Sigmoid colon (tissue), 7 donors: Measurements from ENCODE around the gene GABARAPL1. TPM values are rescaled to one million over a fixed set of nuclear protein-coding genes. Genes with fewer than 3 reads are reported as not detected.

Source experiments
- DNase-seq: peaks from one replicate; pipeline ENCODE4 v3.0.0-alpha.2; 2019
- H3K27ac ChIP-seq, 4 donors: fragments of 200-600 bp; sonication (generic); one replicate each; pipeline ENCODE4 v1.5.1; 2016 to 2019; ENCODE audit warnings: mild to moderate bottlenecking in 1 of 4
- H3K27me3 ChIP-seq, 3 donors: fragments of 200-600 bp; sonication (generic); one replicate each; pipeline ENCODE4 v1.5.1; 2019; ENCODE audit warnings: mild to moderate bottlenecking in 1 of 3
- H3K36me3 ChIP-seq, 4 donors: fragments of 200-600 bp; sonication (generic); one replicate each; pipeline ENCODE4 v1.5.1; 2016 to 2019
- H3K4me1 ChIP-seq, 4 donors: fragments of 200-600 bp; sonication (generic); one replicate each; pipeline ENCODE4 v1.5.1; 2017 to 2019
- H3K4me3 ChIP-seq, 4 donors: fragments of 200-600 bp; sonication (generic); one replicate each; pipeline ENCODE4 v1.5.1; 2017 to 2019; ENCODE audit warnings: mild to moderate bottlenecking in 2 of 4, moderate library complexity in 1 of 4
- H3K9me3 ChIP-seq, 4 donors: fragments of 200-600 bp in 3 of 4; sonication (generic) in 3 of 4; one replicate each; pipeline versions ENCODE4 v1.5.1 to v1.6.1; 2013 to 2019
- EP300 ChIP-seq, 4 donors: sonication (generic); formaldehyde crosslinking; IDR thresholded peaks; one replicate each; pipeline ENCODE4 v1.6.1; 2017; ENCODE audit warnings: antibody characterized with exemption in 4 of 4
- POLR2A ChIP-seq, 2 donors: fragments of 450-650 bp; IDR thresholded peaks; one replicate each; pipeline ENCODE4 v1.6.1; 2016; ENCODE audit warnings: antibody characterized with exemption in 2 of 2, mild to moderate bottlenecking in 2 of 2, moderate library complexity in 2 of 2
- POLR2AphosphoS5 ChIP-seq, 4 donors: sonication (generic); formaldehyde crosslinking; IDR thresholded peaks; one replicate each; pipeline ENCODE4 v1.6.1; 2017; ENCODE audit warnings: antibody characterized with exemption in 4 of 4
- WGBS, 2 donors: extraction: QIAGEN DNeasy Blood & Tissue Kit; methylation state at CpG; one replicate each; pipeline ENCODE4 v1.1.7; 2013; 5-methylcytosine and 5-hydroxymethylcytosine counted together
- intact Hi-C: fragments of 100-400 bp; cut with DNase I; formaldehyde crosslinking; loops from one replicate; pipeline ENCODE4 v1.15.1; 2023
- polyA plus RNA-seq, 3 donors: library from polyadenylated mRNA; stranded (reverse); fragments of 200-250 nt; gene quantifications; one replicate each; pipeline ENCODE4 v1.2.3, GENCODE V29; 2013
- total RNA-seq, 4 donors: library from RNA; depleted of rRNA; stranded (reverse); fragments of >200 nt; gene quantifications; one replicate each; pipeline ENCODE4 v1.1.0, GENCODE V29; 2016
- TF ChIP-seq, protein P1 (sequence below), 4 experiments: fragments of 450-650 bp in 3 of 4; fragments of 200-600 bp in 1 of 4; IDR thresholded peaks; one replicate each; pipeline ENCODE4 v1.5.1; 2016 to 2019; ENCODE audit warnings: antibody characterized with exemption in 4 of 4, mild to moderate bottlenecking in 3 of 4, moderate library complexity in 2 of 4
- donor health status: healthy with polysubstance abuse.
- donor health status: Bipolar disorder and iron deficiency.
- donor health status: healthy.

Gene GABARAPL1
- total and polyA plus RNA-seq, 7 donors = 38.3 to 122 (median 78.5) TPM

DNA sequence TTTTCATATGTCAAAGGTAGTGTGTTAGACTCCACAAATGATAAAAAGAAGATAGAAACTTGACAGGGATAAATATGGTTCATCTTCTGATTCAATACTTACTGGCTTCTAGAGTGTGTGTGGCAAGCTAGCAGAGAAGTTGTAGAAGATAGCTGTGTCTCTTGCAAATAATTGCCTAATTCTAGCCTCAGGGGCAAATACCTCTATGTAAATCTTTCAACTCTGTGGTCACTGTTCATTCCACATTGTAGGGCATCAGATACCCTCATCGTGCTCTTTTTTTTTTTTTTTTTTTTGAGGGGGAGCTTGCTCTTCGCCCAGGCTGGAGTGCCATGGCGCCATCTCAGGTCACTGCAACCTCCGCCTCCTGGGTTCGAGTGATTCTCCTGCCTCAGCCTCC lies 42.5 kb upstream of the GABARAPL1 start:
- TF ChIP-seq, protein P1, sequence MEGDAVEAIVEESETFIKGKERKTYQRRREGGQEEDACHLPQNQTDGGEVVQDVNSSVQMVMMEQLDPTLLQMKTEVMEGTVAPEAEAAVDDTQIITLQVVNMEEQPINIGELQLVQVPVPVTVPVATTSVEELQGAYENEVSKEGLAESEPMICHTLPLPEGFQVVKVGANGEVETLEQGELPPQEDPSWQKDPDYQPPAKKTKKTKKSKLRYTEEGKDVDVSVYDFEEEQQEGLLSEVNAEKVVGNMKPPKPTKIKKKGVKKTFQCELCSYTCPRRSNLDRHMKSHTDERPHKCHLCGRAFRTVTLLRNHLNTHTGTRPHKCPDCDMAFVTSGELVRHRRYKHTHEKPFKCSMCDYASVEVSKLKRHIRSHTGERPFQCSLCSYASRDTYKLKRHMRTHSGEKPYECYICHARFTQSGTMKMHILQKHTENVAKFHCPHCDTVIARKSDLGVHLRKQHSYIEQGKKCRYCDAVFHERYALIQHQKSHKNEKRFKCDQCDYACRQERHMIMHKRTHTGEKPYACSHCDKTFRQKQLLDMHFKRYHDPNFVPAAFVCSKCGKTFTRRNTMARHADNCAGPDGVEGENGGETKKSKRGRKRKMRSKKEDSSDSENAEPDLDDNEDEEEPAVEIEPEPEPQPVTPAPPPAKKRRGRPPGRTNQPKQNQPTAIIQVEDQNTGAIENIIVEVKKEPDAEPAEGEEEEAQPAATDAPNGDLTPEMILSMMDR (IDR thresholded peaks at IDR 0.05) = no peak
- TF ChIP-seq POLR2AphosphoS5 (IDR thresholded peaks at IDR 0.05) = no peak
- TF ChIP-seq EP300 (IDR thresholded peaks at IDR 0.05) = no peak
- no peak for TF ChIP-seq POLR2A (IDR thresholded peaks at IDR 0.05)
- intact Hi-C loops = no loop called here
- Histone ChIP-seq H3K4me1 (peaks cover 0 to 11% (median 4%) of the 10 kb centered on the region in 4 donors), H3K27ac (no peak overlapping the region), H3K27me3 (no peaks in the 10 kb centered on the region), H3K4me3 (no peak overlapping the region), H3K36me3 (no peaks in the 10 kb centered on the region), H3K9me3 (no peaks in the 10 kb centered on the region)
- DNase-seq = no peak
- 80 to 90% methylated on average over 5 of the region's 5 CpGs for WGBS, 2 donors

DNA sequence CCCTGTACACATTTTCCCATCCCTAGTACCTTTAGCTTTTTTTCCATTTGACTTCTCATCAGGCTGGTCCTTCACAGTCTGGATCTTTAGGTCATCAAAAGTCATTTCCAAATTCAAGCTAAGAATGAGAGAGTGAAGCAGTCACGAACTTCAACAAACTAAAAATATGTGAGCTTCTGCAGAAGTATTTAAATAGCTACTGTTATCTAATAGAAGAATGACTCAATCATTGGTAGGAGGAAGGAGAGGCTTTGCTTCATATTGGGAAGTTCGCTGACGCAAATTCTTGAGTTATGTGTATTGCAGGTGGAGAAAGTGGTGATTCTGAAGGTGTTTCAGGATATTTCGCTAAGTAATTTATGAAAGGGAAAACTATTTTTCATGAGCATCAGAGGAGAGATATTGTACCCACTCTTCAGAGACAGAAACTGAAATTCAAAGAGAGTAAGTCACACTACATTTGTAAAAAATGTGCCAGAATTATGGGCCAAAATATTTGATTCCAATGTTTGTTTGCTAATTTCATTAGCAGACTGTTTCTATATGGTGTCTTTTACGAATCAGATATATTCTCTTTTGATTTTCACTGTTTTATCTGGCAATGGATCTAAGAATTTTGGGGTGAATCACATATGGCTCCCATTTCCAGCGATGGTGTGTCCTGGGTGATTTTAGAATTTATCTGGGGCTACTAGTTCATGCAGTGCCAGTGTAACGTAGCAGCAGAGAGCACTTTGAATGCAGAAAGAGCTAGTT lies 40.5 kb upstream of the GABARAPL1 start, which contains the start of gene OLR1:
Gene OLR1, minus strand, starts transcription at position 160 of the 756 bp plus-strand sequence. Its CDS starts 55 bp downstream, at position 105.
- intact Hi-C loops = no loop called here
- Histone ChIP-seq H3K27ac (no peak within 1 kb of the TSS), H3K27me3 (no peaks in the 10 kb centered on the region), H3K4me1 (peaks cover 0 to 11% (median 4%) of the 10 kb centered on the region in 4 donors), H3K4me3 (no peak within 1 kb of the TSS), H3K9me3 (no peaks in the 10 kb centered on the region), H3K36me3 (no peaks in the 10 kb centered on the region)
- no peak for TF ChIP-seq POLR2AphosphoS5 (IDR thresholded peaks at IDR 0.05)
- TF ChIP-seq EP300 (IDR thresholded peaks at IDR 0.05) = no peak
- TF ChIP-seq, protein P1 (IDR thresholded peaks at IDR 0.05) = no peak
- TF ChIP-seq POLR2A (IDR thresholded peaks at IDR 0.05) = no peak
- DNase-seq = no peak
- 78 to 86% methylated on average over 7 of the region's 7 CpGs for WGBS, 2 donors

DNA sequence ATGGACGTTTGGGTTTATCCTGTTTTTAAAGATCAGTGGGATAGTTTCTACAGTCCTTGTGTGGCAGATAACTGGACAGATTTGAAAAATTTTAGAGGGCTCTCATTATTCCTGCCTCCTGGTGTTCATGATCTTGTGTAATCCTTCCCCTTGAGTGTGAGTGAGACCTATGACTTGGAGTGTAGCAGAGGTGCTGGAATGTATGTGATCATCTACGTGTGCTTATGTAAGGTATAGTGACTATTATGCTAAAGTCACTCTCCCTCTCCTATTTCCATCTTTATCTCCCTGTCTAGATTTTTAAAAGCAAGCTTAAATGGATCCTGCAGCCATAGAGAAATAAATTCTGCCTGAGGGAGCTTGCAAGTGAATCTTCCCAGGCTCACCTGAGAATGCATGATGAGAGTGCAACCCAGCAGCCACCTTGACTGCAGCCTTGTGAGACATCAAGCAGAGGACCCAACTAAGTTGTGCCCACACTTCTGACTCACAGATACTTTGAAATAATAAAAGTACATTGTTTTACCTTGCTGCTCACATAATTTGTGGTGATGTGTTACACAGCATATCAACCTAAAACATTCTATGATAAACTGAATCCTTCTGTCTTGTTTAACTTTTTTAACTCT lies 37.6 kb upstream of the GABARAPL1 start:
- Histone ChIP-seq H3K27me3 (no peaks in the 10 kb centered on the region), H3K4me3 (no peak overlapping the region), H3K36me3 (no peaks in the 10 kb centered on the region), H3K4me1 (no peaks in the 10 kb centered on the region), H3K9me3 (no peaks in the 10 kb centered on the region), H3K27ac (no peak overlapping the region)
- WGBS, 2 donors = 79 to 89% methylated on average over 2 of the region's 2 CpGs
- no peak for DNase-seq
- TF ChIP-seq EP300 (IDR thresholded peaks at IDR 0.05) (no peak), POLR2A (IDR thresholded peaks at IDR 0.05) (no peak), POLR2AphosphoS5 (IDR thresholded peaks at IDR 0.05) (no peak)
- TF ChIP-seq, protein P1 (IDR thresholded peaks at IDR 0.05) = no peak
- intact Hi-C loops = no loop called here

DNA sequence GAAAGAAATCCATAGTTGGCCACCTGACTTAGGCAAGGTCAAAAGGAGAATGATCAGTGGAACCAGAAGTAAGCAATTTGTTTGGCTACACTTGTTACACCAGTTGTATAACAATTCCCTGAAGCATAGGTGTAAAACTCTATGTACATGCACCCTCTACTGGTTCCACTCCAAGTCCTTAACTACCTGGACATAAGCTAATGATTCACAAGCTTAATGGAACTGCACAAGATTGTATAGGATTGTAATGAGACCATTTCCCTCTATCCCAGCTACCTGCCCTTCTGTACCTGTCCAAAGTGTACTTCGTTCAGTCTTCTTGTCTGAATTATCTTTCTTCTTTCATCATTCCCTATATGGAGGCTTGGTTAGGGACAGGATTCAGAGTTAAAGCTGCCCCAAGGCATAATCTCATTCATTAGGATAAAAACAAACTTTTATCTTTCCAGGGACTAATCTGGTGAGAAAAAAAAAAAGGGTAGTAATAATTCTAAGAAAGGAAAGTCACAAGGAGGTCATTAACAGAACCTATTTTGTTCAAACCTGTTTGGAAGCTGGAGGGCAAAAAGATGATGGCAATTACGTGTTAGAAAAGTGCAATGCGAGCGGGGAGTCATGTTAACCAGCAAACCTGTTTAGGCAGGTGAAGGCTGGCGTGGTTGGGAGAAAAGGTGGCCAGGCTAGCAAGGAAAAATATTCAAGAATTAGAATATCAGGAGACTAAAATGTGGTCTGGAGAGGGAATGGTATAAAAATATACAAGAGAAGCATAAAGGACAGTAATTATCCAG lies 36.6 kb upstream of the GABARAPL1 start:
- no peaks in the 10 kb centered on the region for H3K27me3 ChIP-seq
- TF ChIP-seq EP300 (IDR thresholded peaks at IDR 0.05) = no peak
- no peak for TF ChIP-seq POLR2A (IDR thresholded peaks at IDR 0.05)
- TF ChIP-seq, protein P1 (IDR thresholded peaks at IDR 0.05) = no peak
- TF ChIP-seq POLR2AphosphoS5 (IDR thresholded peaks at IDR 0.05) = no peak
- intact Hi-C loops = no loop called here
- no peak for DNase-seq
- H3K4me3 ChIP-seq = no peak overlapping the region
- no peaks in the 10 kb centered on the region for H3K4me1 ChIP-seq
- no peaks in the 10 kb centered on the region for H3K9me3 ChIP-seq
- 21 to 67% methylated on average over 5 of the region's 5 CpGs for WGBS, 2 donors
- H3K36me3 ChIP-seq = no peaks in the 10 kb centered on the region
- H3K27ac ChIP-seq = no peak overlapping the region
